Measurements from ENCODE around the gene KIAA0319L. TPM values are rescaled to one million over a fixed set of nuclear protein-coding genes. Genes with fewer than 3 reads are reported as not detected.

KIAA0319L gene
- total and polyA plus RNA-seq, 12 donors, result 26.5 to 278 (median 76.8) TPM

- peaks cover 0 to 45% of the 10 kb centered on the region in 2 donors for H3K36me3 ChIP-seq (replicated peaks in 1 of 2)
- intact Hi-C loops (cut with DNase I), result no loop called here
- TF ChIP-seq CTCF (IDR thresholded peaks at IDR 0.05), result no peak
- TF ChIP-seq POLR2A (IDR thresholded peaks at IDR 0.05), result no peak
Measured at GRCh38 chr1:35401049-35401448, 156.2 kb downstream of the KIAA0319L start.

GRCh38 chr1:35398739-35399138 lies 158.5 kb downstream of the KIAA0319L start:
- Histone ChIP-seq H3K27me3 (no peaks in the 10 kb centered on the region), H3K4me3 (no peak overlapping the region), H3K36me3 (replicated peaks in 1 of 2) (peaks cover 0 to 61% of the 10 kb centered on the region in 2 donors), H3K4me1 (replicated peaks in 1 of 2) (no peaks in the 10 kb centered on the region), H3K9me3 (replicated peaks in 1 of 3) (no peaks in the 10 kb centered on the region), H3K27ac (no peak overlapping the region)
- WGBS, 4 donors, result 95 to 98% (median 96%) methylated on average over 3 of the region's 3 CpGs
- intact Hi-C loops (cut with DNase I), result no loop called here
- DNase-seq, result no peak
- TF ChIP-seq CTCF (IDR thresholded peaks at IDR 0.05), result no peak

More at GRCh38 chr1:35401049-35401448, 156.2 kb downstream of the KIAA0319L start:
- Histone ChIP-seq H3K27me3 (no peaks in the 10 kb centered on the region), H3K4me1 (replicated peaks in 1 of 2) (no peaks in the 10 kb centered on the region), H3K27ac (no peak overlapping the region), H3K9me3 (replicated peaks in 1 of 3) (no peaks in the 10 kb centered on the region), H3K4me3 (no peak overlapping the region)
- DNase-seq, result no peak

- intact Hi-C loops (cut with DNase I), result no loop called here
- Histone ChIP-seq H3K4me1 (replicated peaks in 1 of 2) (no peaks in the 10 kb centered on the region), H3K27me3 (no peaks in the 10 kb centered on the region), H3K36me3 (replicated peaks in 1 of 2) (peaks cover 0 to 56% of the 10 kb centered on the region in 2 donors), H3K9me3 (replicated peaks in 1 of 3) (no peaks in the 10 kb centered on the region), H3K27ac (no peak overlapping the region), H3K4me3 (no peak overlapping the region)
- no peak for DNase-seq
- 90 to 100% (median 95%) methylated on average over 2 of the region's 2 CpGs for WGBS, 4 donors
- TF ChIP-seq CTCF (IDR thresholded peaks at IDR 0.05) (no peak), POLR2A (IDR thresholded peaks at IDR 0.05) (no peak)
Measured at GRCh38 chr1:35394386-35394785, 162.8 kb downstream of the KIAA0319L start.

GRCh38 chr1:35390600-35391494 lies 166.4 kb downstream of the KIAA0319L start:
- Histone ChIP-seq H3K4me3 (no peak overlapping the region), H3K36me3 (replicated peaks in 1 of 2) (peaks cover 0 to 52% of the 10 kb centered on the region in 2 donors), H3K27me3 (no peaks in the 10 kb centered on the region), H3K27ac (no peak overlapping the region), H3K4me1 (replicated peaks in 1 of 2) (no peaks in the 10 kb centered on the region), H3K9me3 (replicated peaks in 1 of 3) (no peaks in the 10 kb centered on the region)
- DNase-seq, result no peak
- TF ChIP-seq CTCF (IDR thresholded peaks at IDR 0.05) (no peak), POLR2A (IDR thresholded peaks at IDR 0.05) (no peak)
- intact Hi-C loops (cut with DNase I), result no loop called here
- WGBS, 4 donors, result 88 to 89% (median 88%) methylated on average over 9 to 10 of the region's 10 CpGs
